Breast epithelium (tissue), 3 donors: Measurements from ENCODE around the gene ATP1A4.

Experiments
- CTCF ChIP-seq, 3 donors: fragments of 450-650 bp; IDR thresholded peaks; one replicate each; pipeline ENCODE4 v1.5.1; 2016 to 2017; ENCODE audit warnings: antibody characterized with exemption in 3 of 3, mild to moderate bottlenecking in 3 of 3, moderate library complexity in 3 of 3
- POLR2A ChIP-seq: fragments of 450-650 bp; IDR thresholded peaks from one replicate; pipeline ENCODE4 v1.6.1; 2016; ENCODE audit warnings: antibody characterized with exemption, mild to moderate bottlenecking, moderate library complexity
- POLR2AphosphoS5 ChIP-seq, 3 donors: sonication (generic); formaldehyde crosslinking; IDR thresholded peaks; one replicate each; pipeline ENCODE4 v1.6.1; 2017; ENCODE audit warnings: antibody characterized with exemption in 3 of 3

GRCh38 chr1:160127381-160127780 is 24.0 kb upstream of the ATP1A4 start:
- TF ChIP-seq CTCF (IDR thresholded peaks at IDR 0.05) (no peak), POLR2A (no peak), POLR2AphosphoS5 (IDR thresholded peaks at IDR 0.05) (no peak)
